ENCODE results near the gene FGF12. TPM values are rescaled to one million over a fixed set of nuclear protein-coding genes. Genes with fewer than 3 reads are reported as not detected.

The FGF12 gene
- total RNA-seq, 1 donor from 2014 or later = 6.1 TPM

GRCh38 chr3:192262001-192262400 is 465.3 kb downstream of the FGF12 start:
- Mint-ChIP-seq H3K4me3 (ENCODE audit: low read depth) (no peak overlapping the region), H3K27me3 (peaks cover 3% of the 10 kb centered on the region), H3K27ac (no peak overlapping the region), H3K36me3 (ENCODE audit: insufficient read depth) (no peaks in the 10 kb centered on the region), H3K4me1 (ENCODE audit: low read depth) (peaks cover 18% of the 10 kb centered on the region), H3K9me3 (ENCODE audit: low read depth) (no peaks in the 10 kb centered on the region)
- no peak for TF ChIP-seq CTCF (IDR thresholded peaks at IDR 0.05; ENCODE audit: unreplicated experiment)
- no peak for DNase-seq (ENCODE audit: low spot score, unreplicated experiment)

GRCh38 chr3:192261135-192261534 is 466.2 kb downstream of the FGF12 start:
- peaks cover 3% of the 10 kb centered on the region for H3K27me3 Mint-ChIP-seq
- H3K27ac Mint-ChIP-seq = no peak overlapping the region
- no peak overlapping the region for H3K4me3 Mint-ChIP-seq (ENCODE audit: low read depth)
- no peaks in the 10 kb centered on the region for H3K9me3 Mint-ChIP-seq (ENCODE audit: low read depth)
- H3K36me3 Mint-ChIP-seq (ENCODE audit: insufficient read depth) = no peaks in the 10 kb centered on the region
- peaks cover 10% of the 10 kb centered on the region for H3K4me1 Mint-ChIP-seq (ENCODE audit: low read depth)
- no peak for DNase-seq (ENCODE audit: low spot score, unreplicated experiment)
- TF ChIP-seq CTCF (IDR thresholded peaks at IDR 0.05; ENCODE audit: unreplicated experiment) = no peak

- H3K4me3 Mint-ChIP-seq (ENCODE audit: low read depth) = no peak overlapping the region
- H3K27ac Mint-ChIP-seq = no peak overlapping the region
- TF ChIP-seq CTCF (IDR thresholded peaks at IDR 0.05; ENCODE audit: unreplicated experiment) = no peak
These were observed 467.0 kb downstream of the FGF12 start for GRCh38 chr3:192260116-192261010.

GRCh38 chr3:192259661-192260060 is 467.7 kb downstream of the FGF12 start:
- TF ChIP-seq CTCF (IDR thresholded peaks at IDR 0.05; ENCODE audit: unreplicated experiment) = no peak
- Mint-ChIP-seq H3K27ac (no peak overlapping the region), H3K4me1 (ENCODE audit: low read depth) (peaks cover 1% of the 10 kb centered on the region), H3K27me3 (peaks cover 3% of the 10 kb centered on the region), H3K4me3 (ENCODE audit: low read depth) (no peak overlapping the region), H3K9me3 (ENCODE audit: low read depth) (no peaks in the 10 kb centered on the region), H3K36me3 (ENCODE audit: insufficient read depth) (no peaks in the 10 kb centered on the region)
- no peak for DNase-seq (ENCODE audit: low spot score, unreplicated experiment)

More at GRCh38 chr3:192260116-192261010, 467.0 kb downstream of the FGF12 start:
- no peaks in the 10 kb centered on the region for H3K36me3 Mint-ChIP-seq (ENCODE audit: insufficient read depth)
- peaks cover 3% of the 10 kb centered on the region for H3K4me1 Mint-ChIP-seq (ENCODE audit: low read depth)
- no peak for DNase-seq (ENCODE audit: low spot score, unreplicated experiment)
- peaks cover 3% of the 10 kb centered on the region for H3K27me3 Mint-ChIP-seq
- H3K9me3 Mint-ChIP-seq (ENCODE audit: low read depth) = no peaks in the 10 kb centered on the region

- DNase-seq (ENCODE audit: low spot score, unreplicated experiment) = no peak
- TF ChIP-seq CTCF (IDR thresholded peaks at IDR 0.05; ENCODE audit: unreplicated experiment) = no peak
- no peaks in the 10 kb centered on the region for H3K36me3 Mint-ChIP-seq (ENCODE audit: insufficient read depth)
- H3K27ac Mint-ChIP-seq = no peak overlapping the region
- H3K4me1 Mint-ChIP-seq (ENCODE audit: low read depth) = peaks cover 1% of the 10 kb centered on the region
- peaks cover 3% of the 10 kb centered on the region for H3K27me3 Mint-ChIP-seq
- H3K9me3 Mint-ChIP-seq (ENCODE audit: low read depth) = no peaks in the 10 kb centered on the region
- H3K4me3 Mint-ChIP-seq (ENCODE audit: low read depth) = no peak overlapping the region
These were observed 468.6 kb downstream of the FGF12 start for GRCh38 chr3:192258721-192259120.

All from progenitor cell of endocrine pancreas (in vitro differentiated cells).